PC-9 (cell line): Measurements from ENCODE around the gene ANKRD9.

Experiments used
- CTCF ChIP-seq: fragments of 200-600 bp; sonication (generic); conservative IDR thresholded peaks from 2 replicates; pipeline ENCODE4 v1.6.1; 2017; ENCODE audit warnings: mixed run types, antibody characterized with exemption, mild to moderate bottlenecking, moderate library complexity
- EZH2 ChIP-seq: fragments of 200-600 bp; sonication (generic); IDR thresholded peaks from 2 replicates; pipeline ENCODE4 v1.8.0; 2017; ENCODE audit warnings: antibody characterized with exemption, low read depth

- TF ChIP-seq CTCF (peak; percentile 100), EZH2 (no peak)
Observed at GRCh38 chr14:102524451-102525218, 15.1 kb upstream of the ANKRD9 start.
